Diencephalon (tissue), 1 donor: ENCODE measurements around the gene DROSHA. TPM values are rescaled to one million over a fixed set of nuclear protein-coding genes. Genes with fewer than 3 reads are reported as not detected.

Source experiments
- small RNA-seq: library from RNA; depleted of rRNA; stranded (forward); fragments of <200 nt; gene quantifications from one replicate; pipeline ENCODE3, GENCODE V24; 2014
- total RNA-seq: library from RNA; depleted of rRNA; stranded (reverse); fragments of >200 nt; gene quantifications from one replicate; pipeline ENCODE4 v1.2.3, GENCODE V29; 2014

The DROSHA gene, protein sequence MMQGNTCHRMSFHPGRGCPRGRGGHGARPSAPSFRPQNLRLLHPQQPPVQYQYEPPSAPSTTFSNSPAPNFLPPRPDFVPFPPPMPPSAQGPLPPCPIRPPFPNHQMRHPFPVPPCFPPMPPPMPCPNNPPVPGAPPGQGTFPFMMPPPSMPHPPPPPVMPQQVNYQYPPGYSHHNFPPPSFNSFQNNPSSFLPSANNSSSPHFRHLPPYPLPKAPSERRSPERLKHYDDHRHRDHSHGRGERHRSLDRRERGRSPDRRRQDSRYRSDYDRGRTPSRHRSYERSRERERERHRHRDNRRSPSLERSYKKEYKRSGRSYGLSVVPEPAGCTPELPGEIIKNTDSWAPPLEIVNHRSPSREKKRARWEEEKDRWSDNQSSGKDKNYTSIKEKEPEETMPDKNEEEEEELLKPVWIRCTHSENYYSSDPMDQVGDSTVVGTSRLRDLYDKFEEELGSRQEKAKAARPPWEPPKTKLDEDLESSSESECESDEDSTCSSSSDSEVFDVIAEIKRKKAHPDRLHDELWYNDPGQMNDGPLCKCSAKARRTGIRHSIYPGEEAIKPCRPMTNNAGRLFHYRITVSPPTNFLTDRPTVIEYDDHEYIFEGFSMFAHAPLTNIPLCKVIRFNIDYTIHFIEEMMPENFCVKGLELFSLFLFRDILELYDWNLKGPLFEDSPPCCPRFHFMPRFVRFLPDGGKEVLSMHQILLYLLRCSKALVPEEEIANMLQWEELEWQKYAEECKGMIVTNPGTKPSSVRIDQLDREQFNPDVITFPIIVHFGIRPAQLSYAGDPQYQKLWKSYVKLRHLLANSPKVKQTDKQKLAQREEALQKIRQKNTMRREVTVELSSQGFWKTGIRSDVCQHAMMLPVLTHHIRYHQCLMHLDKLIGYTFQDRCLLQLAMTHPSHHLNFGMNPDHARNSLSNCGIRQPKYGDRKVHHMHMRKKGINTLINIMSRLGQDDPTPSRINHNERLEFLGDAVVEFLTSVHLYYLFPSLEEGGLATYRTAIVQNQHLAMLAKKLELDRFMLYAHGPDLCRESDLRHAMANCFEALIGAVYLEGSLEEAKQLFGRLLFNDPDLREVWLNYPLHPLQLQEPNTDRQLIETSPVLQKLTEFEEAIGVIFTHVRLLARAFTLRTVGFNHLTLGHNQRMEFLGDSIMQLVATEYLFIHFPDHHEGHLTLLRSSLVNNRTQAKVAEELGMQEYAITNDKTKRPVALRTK (N-terminal part only)
- total RNA-seq = 73.8 TPM

DNA sequence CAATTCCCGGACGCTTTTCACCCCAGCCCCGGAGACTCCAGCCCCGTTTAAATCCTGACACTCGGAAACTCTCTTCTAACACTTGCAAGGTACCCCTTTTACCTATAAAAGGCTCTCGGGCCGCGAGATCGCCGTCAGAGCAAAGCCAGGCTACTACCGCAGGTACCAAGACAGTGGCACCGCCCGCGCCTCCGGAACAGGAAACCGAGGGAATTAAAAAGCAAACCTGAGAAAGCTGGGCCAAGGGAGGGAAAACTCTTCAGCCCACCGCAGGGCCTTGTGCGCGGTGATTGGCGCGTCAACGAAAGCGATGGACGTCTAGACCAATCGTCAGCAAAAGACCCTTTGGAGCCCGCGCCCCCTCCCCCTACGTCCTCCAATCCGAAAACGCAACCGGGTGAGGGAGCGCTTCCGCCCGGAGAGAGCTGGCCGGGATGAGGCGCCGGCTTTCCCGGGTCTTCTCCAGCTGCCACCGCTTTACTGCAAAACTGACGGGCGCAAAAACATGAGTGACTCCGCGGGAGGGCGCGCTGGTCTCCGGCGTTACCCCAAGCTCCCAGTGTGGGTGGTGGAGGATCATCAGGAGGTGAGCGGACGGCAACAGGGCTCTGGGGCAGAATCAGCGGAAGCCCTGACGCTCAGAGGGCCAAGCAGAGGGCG lies at the start of gene DROSHA, which contains the start of gene C5orf22:
TSS of gene DROSHA (minus strand) at position 206 of the 660 bp plus-strand sequence. CDS start 3,034 bp downstream, outside the sequence.
TSS of gene C5orf22 (plus strand) at position 414 of the 660 bp plus-strand sequence. CDS start at position 506, 92 bp downstream.

Small RNA genes within 50 kb of the gene (small RNA-seq; reads per million reads assigned to genes)
- not detected for gene RF00019

Other genes starting within 250 kb of the DROSHA start
- gene C5orf22, start 208 bp upstream of the DROSHA start, total RNA-seq = 42.9 TPM
- 30.0 TPM for gene PDZD2, start 107.0 kb upstream of the DROSHA start, total RNA-seq